Esophagus squamous epithelium (tissue), 4 donors: ENCODE measurements around the gene ANXA2.

Experiments
- POLR2A ChIP-seq, 4 donors: fragments of 450-650 bp; IDR thresholded peaks; one replicate each; pipeline ENCODE4 v1.6.1; 2017; ENCODE audit warnings: antibody characterized with exemption in 4 of 4, mild to moderate bottlenecking in 4 of 4, moderate library complexity in 3 of 4
- TF ChIP-seq, protein P1 (sequence below), 6 experiments: fragments of 450-650 bp in 4 of 6; fragments of 200-600 bp in 2 of 6; sonication (generic) in 2 of 6; IDR thresholded peaks; one replicate each; pipeline ENCODE4 v1.5.1; 2016 to 2019; ENCODE audit warnings: antibody characterized with exemption in 6 of 6, mild to moderate bottlenecking in 4 of 6, moderate library complexity in 4 of 6

DNA sequence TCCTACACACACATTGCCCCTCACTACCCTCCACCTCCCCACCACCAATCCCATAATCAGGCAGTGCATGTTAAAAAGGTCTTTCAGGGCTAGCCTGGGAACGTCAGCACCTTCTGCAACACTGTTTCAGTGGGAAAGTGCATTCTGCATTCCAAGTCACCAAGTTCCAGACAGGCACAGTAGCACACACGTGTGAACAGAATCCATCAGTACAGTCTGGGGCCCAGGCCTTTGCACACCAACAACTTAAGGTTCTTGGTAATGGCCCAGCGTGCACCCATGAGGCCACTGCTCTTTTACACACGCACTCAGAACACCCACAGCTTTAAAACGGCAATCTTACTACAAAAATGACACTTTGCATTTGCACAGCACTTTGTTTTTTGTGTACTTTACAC, 1.2 kb downstream of the ANXA2 start:
- TF ChIP-seq, protein P1, sequence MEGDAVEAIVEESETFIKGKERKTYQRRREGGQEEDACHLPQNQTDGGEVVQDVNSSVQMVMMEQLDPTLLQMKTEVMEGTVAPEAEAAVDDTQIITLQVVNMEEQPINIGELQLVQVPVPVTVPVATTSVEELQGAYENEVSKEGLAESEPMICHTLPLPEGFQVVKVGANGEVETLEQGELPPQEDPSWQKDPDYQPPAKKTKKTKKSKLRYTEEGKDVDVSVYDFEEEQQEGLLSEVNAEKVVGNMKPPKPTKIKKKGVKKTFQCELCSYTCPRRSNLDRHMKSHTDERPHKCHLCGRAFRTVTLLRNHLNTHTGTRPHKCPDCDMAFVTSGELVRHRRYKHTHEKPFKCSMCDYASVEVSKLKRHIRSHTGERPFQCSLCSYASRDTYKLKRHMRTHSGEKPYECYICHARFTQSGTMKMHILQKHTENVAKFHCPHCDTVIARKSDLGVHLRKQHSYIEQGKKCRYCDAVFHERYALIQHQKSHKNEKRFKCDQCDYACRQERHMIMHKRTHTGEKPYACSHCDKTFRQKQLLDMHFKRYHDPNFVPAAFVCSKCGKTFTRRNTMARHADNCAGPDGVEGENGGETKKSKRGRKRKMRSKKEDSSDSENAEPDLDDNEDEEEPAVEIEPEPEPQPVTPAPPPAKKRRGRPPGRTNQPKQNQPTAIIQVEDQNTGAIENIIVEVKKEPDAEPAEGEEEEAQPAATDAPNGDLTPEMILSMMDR (IDR thresholded peaks at IDR 0.05), result no peak
- TF ChIP-seq POLR2A (IDR thresholded peaks at IDR 0.05), result no peak
